ENCODE data around the gene TMX2.

Gene TMX2

GRCh38 chr11:57763568-57763967 lies 51.2 kb downstream of the TMX2 start:
- in situ Hi-C loops (cut with MboI; ENCODE audit: low sequenced_read_pairs): no loop called here

- in situ Hi-C loops (cut with MboI; ENCODE audit: low sequenced_read_pairs): no loop called here
Observed at GRCh38 chr11:57764021-57764420, 51.6 kb downstream of the TMX2 start.

GRCh38 chr11:57764566-57764965 lies 52.2 kb downstream of the TMX2 start:
- in situ Hi-C loops (cut with MboI; ENCODE audit: low sequenced_read_pairs): no loop called here

GRCh38 chr11:57764972-57765371 lies 52.6 kb downstream of the TMX2 start:
- in situ Hi-C loops (cut with MboI; ENCODE audit: low sequenced_read_pairs): no loop called here

GRCh38 chr11:57770793-57771192 lies 58.4 kb downstream of the TMX2 start:
- in situ Hi-C loops (cut with MboI; ENCODE audit: low sequenced_read_pairs): no loop called here

- in situ Hi-C loops (cut with MboI; ENCODE audit: low sequenced_read_pairs): no loop called here
Observed at GRCh38 chr11:57771365-57771764, 59.0 kb downstream of the TMX2 start.

- in situ Hi-C loops (cut with MboI; ENCODE audit: low sequenced_read_pairs): no loop called here
Observed at GRCh38 chr11:57772562-57772961, 60.2 kb downstream of the TMX2 start.

- in situ Hi-C loops (cut with MboI; ENCODE audit: low sequenced_read_pairs): no loop called here
Observed at GRCh38 chr11:57773026-57773598, 60.7 kb downstream of the TMX2 start.

GRCh38 chr11:57775491-57775890 lies 63.1 kb downstream of the TMX2 start:
- in situ Hi-C loops (cut with MboI; ENCODE audit: low sequenced_read_pairs): no loop called here

- in situ Hi-C loops (cut with MboI; ENCODE audit: low sequenced_read_pairs): no loop called here
Observed at GRCh38 chr11:57776031-57776521, 63.7 kb downstream of the TMX2 start.

GRCh38 chr11:57776577-57777210 lies 64.3 kb downstream of the TMX2 start:
- in situ Hi-C loops (cut with MboI; ENCODE audit: low sequenced_read_pairs): no loop called here

- in situ Hi-C loops (cut with MboI; ENCODE audit: low sequenced_read_pairs): no loop called here
Observed at GRCh38 chr11:57777969-57778317, 65.5 kb downstream of the TMX2 start.

GRCh38 chr11:57778318-57779037 lies 66.1 kb downstream of the TMX2 start:
- in situ Hi-C loops (cut with MboI; ENCODE audit: low sequenced_read_pairs): no loop called here

- in situ Hi-C loops (cut with MboI; ENCODE audit: low sequenced_read_pairs): no loop called here
Observed at GRCh38 chr11:57779276-57779675, 66.9 kb downstream of the TMX2 start.

GRCh38 chr11:57781529-57781943 lies 69.1 kb downstream of the TMX2 start:
- in situ Hi-C loops (cut with MboI; ENCODE audit: low sequenced_read_pairs): no loop called here

GRCh38 chr11:57785072-57785471 lies 72.7 kb downstream of the TMX2 start:
- in situ Hi-C loops (cut with MboI; ENCODE audit: low sequenced_read_pairs): no loop called here

- in situ Hi-C loops (cut with MboI; ENCODE audit: low sequenced_read_pairs): no loop called here
Observed at GRCh38 chr11:57786436-57786835, 74.0 kb downstream of the TMX2 start.

GRCh38 chr11:57787006-57787604 lies 74.7 kb downstream of the TMX2 start:
- in situ Hi-C loops (cut with MboI; ENCODE audit: low sequenced_read_pairs): no loop called here

GRCh38 chr11:57787920-57788702 lies 75.7 kb downstream of the TMX2 start:
- in situ Hi-C loops (cut with MboI; ENCODE audit: low sequenced_read_pairs): no loop called here

GRCh38 chr11:57788703-57789088 lies 76.3 kb downstream of the TMX2 start:
- in situ Hi-C loops (cut with MboI; ENCODE audit: low sequenced_read_pairs): no loop called here

All from hTERT RPE-1 (cell line).